HepG2 (cell line): ENCODE data around the gene GNAI2. TPM values are rescaled to one million over a fixed set of nuclear protein-coding genes. Genes with fewer than 3 reads are reported as not detected.

Source experiments
- DMAP1 ChIP-seq: IDR thresholded peaks from 2 replicates; pipeline ENCODE4 v1.6.1; 2016
- FOXA3 ChIP-seq: IDR thresholded peaks from 2 replicates; pipeline ENCODE4 v1.6.1; 2016; ENCODE audit warnings: missing genetic modification reagents, missing compliant biosample characterization
- GLI4 ChIP-seq: sonication (generic); formaldehyde crosslinking; IDR thresholded peaks from 2 replicates; pipeline ENCODE4 v1.5.1; 2020; ENCODE audit warnings: missing genetic modification reagents, mild to moderate bottlenecking, moderate library complexity, borderline replicate concordance
- KLF9 ChIP-seq: IDR thresholded peaks from 2 replicates; pipeline ENCODE4 v1.6.1; 2016; ENCODE audit warnings: low read depth
- NBN ChIP-seq: fragments of 450-650 bp; conservative IDR thresholded peaks from 2 replicates; pipeline ENCODE4 v1.6.1; 2017
- PLRG1 ChIP-seq: fragments of 450-650 bp; conservative IDR thresholded peaks from 2 replicates; pipeline ENCODE4 v1.6.1; 2016
- SIN3B ChIP-seq: fragments of 150-350 bp; IDR thresholded peaks from 2 replicates; pipeline ENCODE4 v1.6.1; 2014; ENCODE audit warnings: low read length
- STAT5B ChIP-seq: sonication (generic); formaldehyde crosslinking; IDR thresholded peaks from 2 replicates; pipeline ENCODE4 v1.4.0; 2020; ENCODE audit warnings: missing genetic modification reagents
- ZC3H4 ChIP-seq: sonication (generic); formaldehyde crosslinking; IDR thresholded peaks from 2 replicates; pipeline ENCODE4 v1.4.0; 2020; ENCODE audit warnings: missing genetic modification reagents, borderline replicate concordance
- ZFP37 ChIP-seq: sonication (generic); formaldehyde crosslinking; IDR thresholded peaks from 2 replicates; pipeline ENCODE4 v1.4.0; 2020; ENCODE audit warnings: missing genetic modification reagents, borderline replicate concordance
- ZNF44 ChIP-seq: sonication (generic); formaldehyde crosslinking; IDR thresholded peaks from 2 replicates; pipeline ENCODE4 v1.5.1; 2020; ENCODE audit warnings: mild to moderate bottlenecking, missing genetic modification reagents
- ZNF577 ChIP-seq: sonication (generic); formaldehyde crosslinking; IDR thresholded peaks from 2 replicates; pipeline ENCODE4 v1.4.0; 2020; ENCODE audit warnings: mild to moderate bottlenecking, low read depth, missing genetic modification reagents, borderline replicate concordance
- ZNF614 ChIP-seq: IDR thresholded peaks from 2 replicates; pipeline ENCODE4 v1.6.1; 2018; ENCODE audit warnings: missing biosample characterization, missing genetic modification reagents, inconsistent platforms, borderline replicate concordance
- ZNF615 ChIP-seq: sonication (generic); formaldehyde crosslinking; IDR thresholded peaks from 2 replicates; pipeline ENCODE4 v1.5.0; 2020; ENCODE audit warnings: mild to moderate bottlenecking, missing genetic modification reagents, borderline replicate concordance
- ZNF776 ChIP-seq: sonication (generic); formaldehyde crosslinking; IDR thresholded peaks from 2 replicates; pipeline ENCODE4 v1.4.0; 2020; ENCODE audit warnings: mild to moderate bottlenecking, missing genetic modification reagents
- polyA plus RNA-seq, 8 experiments: library from polyadenylated mRNA; depleted of rRNA in 3 of 8; stranded (reverse) in 7 of 8; unstranded in 1 of 8; fragments of >200 nt; fragmentation: Illumina TruSeq in 4 of 8; extraction: Trizol in 4 of 8; gene quantifications; 2 replicates each; pipeline versions ENCODE4 v1.2.1 to v1.2.3, GENCODE V29; 2011 to 2016; ENCODE audit warnings: low read depth in 4 of 8, missing spikeins in 1 of 8, mixed read lengths in 1 of 8; ENCODE audit not compliant: insufficient read depth in 1 of 8
- total RNA-seq, 5 experiments: library from RNA; depleted of rRNA; stranded (reverse); fragments of >200 nt; fragmentation: Illumina TruSeq; extraction: Trizol; gene quantifications; 2 replicates each; pipeline ENCODE4 v1.2.3, GENCODE V29; 2016; ENCODE audit warnings: low read depth in 1 of 5
- TF ChIP-seq, protein P1 (sequence below): sonication (generic); formaldehyde crosslinking; IDR thresholded peaks from 2 replicates; pipeline ENCODE4 v1.4.0; 2020; ENCODE audit warnings: missing genetic modification reagents
- TF ChIP-seq, protein P2 (sequence below): sonication (generic); formaldehyde crosslinking; IDR thresholded peaks from 2 replicates; pipeline ENCODE4 v1.5.0; 2020; ENCODE audit warnings: missing genetic modification reagents
- TF ChIP-seq, protein P3 (sequence below): sonication (generic); formaldehyde crosslinking; IDR thresholded peaks from 2 replicates; pipeline ENCODE4 v1.4.0; 2020; ENCODE audit warnings: mild to moderate bottlenecking, low read depth, missing genetic modification reagents
- TF ChIP-seq, protein P4 (sequence below): sonication (generic); formaldehyde crosslinking; IDR thresholded peaks from 2 replicates; pipeline ENCODE4 v1.8.1; 2023; ENCODE audit warnings: mild to moderate bottlenecking, missing genetic modification reagents
- TF ChIP-seq, protein P5 (sequence below): IDR thresholded peaks from 2 replicates; pipeline ENCODE4 v1.6.1; 2016; ENCODE audit warnings: missing compliant biosample characterization, missing genetic modification reagents, borderline replicate concordance
- TF ChIP-seq, protein P6 (sequence below): sonication (generic); formaldehyde crosslinking; conservative IDR thresholded peaks from 2 replicates; pipeline ENCODE4 v1.8.0; 2022; ENCODE audit warnings: missing genetic modification reagents

Gene GNAI2
- total and polyA plus RNA-seq, 2 of the 13 experiments (the other 11 are each of a cell fraction or from before 2014, with no cell fraction given) = 51.1 to 66.2 TPM

DNA sequence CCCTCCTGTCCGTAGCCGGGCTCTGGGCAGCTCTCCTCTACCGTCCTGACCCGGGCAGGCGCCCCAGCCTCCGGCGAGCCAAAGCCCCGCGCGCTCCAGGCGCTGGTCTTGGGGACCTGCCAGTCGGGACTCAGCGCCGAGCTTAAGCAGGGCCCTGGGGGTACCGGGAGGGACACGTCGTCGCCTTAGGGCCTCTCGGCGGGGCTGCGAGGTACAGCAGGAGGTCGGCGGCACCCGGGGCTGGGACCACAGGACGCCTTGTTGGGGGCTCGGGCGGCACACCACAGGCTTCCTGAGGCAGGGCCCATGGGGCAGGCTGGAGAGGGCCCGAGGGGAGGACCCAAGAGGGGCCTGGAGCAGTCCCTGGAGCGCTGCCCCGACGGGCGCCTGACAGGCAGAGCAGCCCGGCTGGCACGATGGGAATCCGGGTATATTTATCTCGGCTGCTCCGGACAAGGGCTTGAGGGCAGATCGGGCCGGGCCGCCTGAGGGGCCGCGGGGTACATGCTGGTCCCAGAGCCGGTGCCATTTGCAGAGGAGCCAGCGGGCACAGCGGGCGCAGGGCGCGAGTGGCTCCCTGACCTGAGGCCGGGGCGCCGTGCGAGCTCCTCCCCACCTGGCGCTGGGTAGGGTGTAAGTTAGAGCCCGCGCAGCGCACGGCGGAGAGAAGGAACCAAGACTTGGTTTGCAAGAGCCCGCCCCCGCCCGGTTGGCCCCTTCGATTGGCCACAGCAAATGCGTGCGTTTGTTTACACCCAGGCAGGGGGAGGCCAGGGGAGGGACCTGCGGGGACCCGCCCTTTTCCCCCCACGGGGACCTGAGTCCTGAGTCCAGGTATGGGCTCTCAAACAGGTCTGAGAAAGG, 30.4 kb upstream of the GNAI2 start (continued):
- TF ChIP-seq, protein P1, sequence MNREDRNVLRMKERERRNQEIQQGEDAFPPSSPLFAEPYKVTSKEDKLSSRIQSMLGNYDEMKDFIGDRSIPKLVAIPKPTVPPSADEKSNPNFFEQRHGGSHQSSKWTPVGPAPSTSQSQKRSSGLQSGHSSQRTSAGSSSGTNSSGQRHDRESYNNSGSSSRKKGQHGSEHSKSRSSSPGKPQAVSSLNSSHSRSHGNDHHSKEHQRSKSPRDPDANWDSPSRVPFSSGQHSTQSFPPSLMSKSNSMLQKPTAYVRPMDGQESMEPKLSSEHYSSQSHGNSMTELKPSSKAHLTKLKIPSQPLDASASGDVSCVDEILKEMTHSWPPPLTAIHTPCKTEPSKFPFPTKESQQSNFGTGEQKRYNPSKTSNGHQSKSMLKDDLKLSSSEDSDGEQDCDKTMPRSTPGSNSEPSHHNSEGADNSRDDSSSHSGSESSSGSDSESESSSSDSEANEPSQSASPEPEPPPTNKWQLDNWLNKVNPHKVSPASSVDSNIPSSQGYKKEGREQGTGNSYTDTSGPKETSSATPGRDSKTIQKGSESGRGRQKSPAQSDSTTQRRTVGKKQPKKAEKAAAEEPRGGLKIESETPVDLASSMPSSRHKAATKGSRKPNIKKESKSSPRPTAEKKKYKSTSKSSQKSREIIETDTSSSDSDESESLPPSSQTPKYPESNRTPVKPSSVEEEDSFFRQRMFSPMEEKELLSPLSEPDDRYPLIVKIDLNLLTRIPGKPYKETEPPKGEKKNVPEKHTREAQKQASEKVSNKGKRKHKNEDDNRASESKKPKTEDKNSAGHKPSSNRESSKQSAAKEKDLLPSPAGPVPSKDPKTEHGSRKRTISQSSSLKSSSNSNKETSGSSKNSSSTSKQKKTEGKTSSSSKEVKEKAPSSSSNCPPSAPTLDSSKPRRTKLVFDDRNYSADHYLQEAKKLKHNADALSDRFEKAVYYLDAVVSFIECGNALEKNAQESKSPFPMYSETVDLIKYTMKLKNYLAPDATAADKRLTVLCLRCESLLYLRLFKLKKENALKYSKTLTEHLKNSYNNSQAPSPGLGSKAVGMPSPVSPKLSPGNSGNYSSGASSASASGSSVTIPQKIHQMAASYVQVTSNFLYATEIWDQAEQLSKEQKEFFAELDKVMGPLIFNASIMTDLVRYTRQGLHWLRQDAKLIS (CRISPR knock-in tag) = peak; percentile 54; the same call in 1 of the 2 replicates
- TF ChIP-seq NBN (no peak), ZC3H4 (CRISPR knock-in tag) (0 out of 2 replicates have a peak, but pooled peaks have one; percentile 45), ZNF615 (CRISPR knock-in tag) (no peak), STAT5B (CRISPR knock-in tag) (no peak), ZNF44 (CRISPR knock-in tag) (no peak), ZNF614 (CRISPR knock-in tag) (no peak), ZFP37 (CRISPR knock-in tag) (no peak), PLRG1 (no peak), FOXA3 (peak; percentile 87), ZNF776 (peak; percentile 58; the same call in 1 of the 2 replicates), ZNF577 (CRISPR knock-in tag) (no peak), SIN3B (0 out of 2 replicates have a peak, but pooled peaks have one; percentile 43), GLI4 (CRISPR knock-in tag) (no peak; the same call in 1 of the 2 replicates), KLF9 (CRISPR knock-in tag) (no peak), DMAP1 (CRISPR knock-in tag) (no peak)
- TF ChIP-seq, protein P2, sequence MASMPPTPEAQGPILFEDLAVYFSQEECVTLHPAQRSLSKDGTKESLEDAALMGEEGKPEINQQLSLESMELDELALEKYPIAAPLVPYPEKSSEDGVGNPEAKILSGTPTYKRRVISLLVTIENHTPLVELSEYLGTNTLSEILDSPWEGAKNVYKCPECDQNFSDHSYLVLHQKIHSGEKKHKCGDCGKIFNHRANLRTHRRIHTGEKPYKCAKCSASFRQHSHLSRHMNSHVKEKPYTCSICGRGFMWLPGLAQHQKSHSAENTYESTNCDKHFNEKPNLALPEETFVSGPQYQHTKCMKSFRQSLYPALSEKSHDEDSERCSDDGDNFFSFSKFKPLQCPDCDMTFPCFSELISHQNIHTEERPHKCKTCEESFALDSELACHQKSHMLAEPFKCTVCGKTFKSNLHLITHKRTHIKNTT (CRISPR knock-in tag) = no peak
- TF ChIP-seq, protein P3, sequence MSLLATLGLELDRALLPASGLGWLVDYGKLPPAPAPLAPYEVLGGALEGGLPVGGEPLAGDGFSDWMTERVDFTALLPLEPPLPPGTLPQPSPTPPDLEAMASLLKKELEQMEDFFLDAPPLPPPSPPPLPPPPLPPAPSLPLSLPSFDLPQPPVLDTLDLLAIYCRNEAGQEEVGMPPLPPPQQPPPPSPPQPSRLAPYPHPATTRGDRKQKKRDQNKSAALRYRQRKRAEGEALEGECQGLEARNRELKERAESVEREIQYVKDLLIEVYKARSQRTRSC (CRISPR knock-in tag) = no peak
- TF ChIP-seq, protein P4, sequence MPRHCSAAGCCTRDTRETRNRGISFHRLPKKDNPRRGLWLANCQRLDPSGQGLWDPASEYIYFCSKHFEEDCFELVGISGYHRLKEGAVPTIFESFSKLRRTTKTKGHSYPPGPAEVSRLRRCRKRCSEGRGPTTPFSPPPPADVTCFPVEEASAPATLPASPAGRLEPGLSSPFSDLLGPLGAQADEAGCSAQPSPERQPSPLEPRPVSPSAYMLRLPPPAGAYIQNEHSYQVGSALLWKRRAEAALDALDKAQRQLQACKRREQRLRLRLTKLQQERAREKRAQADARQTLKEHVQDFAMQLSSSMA (CRISPR knock-in tag) = no peak
- TF ChIP-seq, protein P5, sequence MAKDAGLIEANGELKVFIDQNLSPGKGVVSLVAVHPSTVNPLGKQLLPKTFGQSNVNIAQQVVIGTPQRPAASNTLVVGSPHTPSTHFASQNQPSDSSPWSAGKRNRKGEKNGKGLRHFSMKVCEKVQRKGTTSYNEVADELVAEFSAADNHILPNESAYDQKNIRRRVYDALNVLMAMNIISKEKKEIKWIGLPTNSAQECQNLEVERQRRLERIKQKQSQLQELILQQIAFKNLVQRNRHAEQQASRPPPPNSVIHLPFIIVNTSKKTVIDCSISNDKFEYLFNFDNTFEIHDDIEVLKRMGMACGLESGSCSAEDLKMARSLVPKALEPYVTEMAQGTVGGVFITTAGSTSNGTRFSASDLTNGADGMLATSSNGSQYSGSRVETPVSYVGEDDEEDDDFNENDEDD (CRISPR knock-in tag) = peak; percentile 53; the same call in 1 of the 2 replicates
- TF ChIP-seq, protein P6, sequence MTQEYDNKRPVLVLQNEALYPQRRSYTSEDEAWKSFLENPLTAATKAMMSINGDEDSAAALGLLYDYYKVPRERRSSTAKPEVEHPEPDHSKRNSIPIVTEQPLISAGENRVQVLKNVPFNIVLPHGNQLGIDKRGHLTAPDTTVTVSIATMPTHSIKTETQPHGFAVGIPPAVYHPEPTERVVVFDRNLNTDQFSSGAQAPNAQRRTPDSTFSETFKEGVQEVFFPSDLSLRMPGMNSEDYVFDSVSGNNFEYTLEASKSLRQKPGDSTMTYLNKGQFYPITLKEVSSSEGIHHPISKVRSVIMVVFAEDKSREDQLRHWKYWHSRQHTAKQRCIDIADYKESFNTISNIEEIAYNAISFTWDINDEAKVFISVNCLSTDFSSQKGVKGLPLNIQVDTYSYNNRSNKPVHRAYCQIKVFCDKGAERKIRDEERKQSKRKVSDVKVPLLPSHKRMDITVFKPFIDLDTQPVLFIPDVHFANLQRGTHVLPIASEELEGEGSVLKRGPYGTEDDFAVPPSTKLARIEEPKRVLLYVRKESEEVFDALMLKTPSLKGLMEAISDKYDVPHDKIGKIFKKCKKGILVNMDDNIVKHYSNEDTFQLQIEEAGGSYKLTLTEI = no peak
